IPS-20b (cell line): Measurements from ENCODE around the gene SNAI3.

Experiments
- H3K27ac ChIP-seq: one replicate; pipeline ENCODE4 v1.5.1; 2013; ENCODE audit warnings: low read length
- H3K27me3 ChIP-seq: 2 replicates; pipeline ENCODE4 v1.6.1; 2013; ENCODE audit warnings: mild to moderate bottlenecking, low read length, inconsistent platforms; ENCODE audit not compliant: insufficient read depth
- H3K36me3 ChIP-seq: 2 replicates; pipeline ENCODE4 v1.6.1; 2013; ENCODE audit warnings: low read depth, mild to moderate bottlenecking, inconsistent platforms, low read length, moderate library complexity; ENCODE audit not compliant: insufficient read depth
- H3K4me1 ChIP-seq: 2 replicates; pipeline ENCODE4 v1.6.1; 2013; ENCODE audit warnings: mild to moderate bottlenecking, control low read depth, inconsistent platforms, low read length, moderate library complexity; ENCODE audit not compliant: insufficient read depth
- H3K4me3 ChIP-seq: 2 replicates; pipeline ENCODE4 v1.5.1; 2013; ENCODE audit warnings: mild to moderate bottlenecking, low read length, inconsistent platforms
- H3K9ac ChIP-seq: 2 replicates; pipeline ENCODE4 v1.6.1; 2013; ENCODE audit warnings: low read depth, mild to moderate bottlenecking, inconsistent platforms, low read length, moderate library complexity
- H3K9me3 ChIP-seq: 2 replicates; pipeline ENCODE4 v1.6.1; 2013; ENCODE audit warnings: mild to moderate bottlenecking, low read depth, low read length, inconsistent platforms; ENCODE audit not compliant: insufficient read depth

The SNAI3 gene

GRCh38 chr16:88691924-88692560 is 5.7 kb upstream of the SNAI3 start:
- Histone ChIP-seq H3K36me3 (no peaks in the 10 kb centered on the region), H3K9ac (no peak overlapping the region), H3K4me3 (no peak overlapping the region), H3K27ac (no peak overlapping the region), H3K9me3 (no peaks in the 10 kb centered on the region), H3K27me3 (peaks cover 23% of the 10 kb centered on the region), H3K4me1 (no peaks in the 10 kb centered on the region)

GRCh38 chr16:88691129-88691813 is 5.0 kb upstream of the SNAI3 start:
- H3K27me3 ChIP-seq: peaks cover 30% of the 10 kb centered on the region
- H3K27ac ChIP-seq: no peak overlapping the region
- no peaks in the 10 kb centered on the region for H3K9me3 ChIP-seq
- no peaks in the 10 kb centered on the region for H3K4me1 ChIP-seq
- no peaks in the 10 kb centered on the region for H3K36me3 ChIP-seq
- H3K4me3 ChIP-seq: no peak overlapping the region
- H3K9ac ChIP-seq: no peak overlapping the region

- H3K4me1 ChIP-seq: peaks cover 1% of the 10 kb centered on the region; the same call in 1 of the 2 replicates
- no peak overlapping the region for H3K4me3 ChIP-seq
- H3K36me3 ChIP-seq: no peaks in the 10 kb centered on the region
- H3K27me3 ChIP-seq: peaks cover 36% of the 10 kb centered on the region
- no peak overlapping the region for H3K27ac ChIP-seq
- no peaks in the 10 kb centered on the region for H3K9me3 ChIP-seq
- H3K9ac ChIP-seq: no peak overlapping the region
These were observed 4.2 kb upstream of the SNAI3 start for GRCh38 chr16:88690341-88691128.

DNA sequence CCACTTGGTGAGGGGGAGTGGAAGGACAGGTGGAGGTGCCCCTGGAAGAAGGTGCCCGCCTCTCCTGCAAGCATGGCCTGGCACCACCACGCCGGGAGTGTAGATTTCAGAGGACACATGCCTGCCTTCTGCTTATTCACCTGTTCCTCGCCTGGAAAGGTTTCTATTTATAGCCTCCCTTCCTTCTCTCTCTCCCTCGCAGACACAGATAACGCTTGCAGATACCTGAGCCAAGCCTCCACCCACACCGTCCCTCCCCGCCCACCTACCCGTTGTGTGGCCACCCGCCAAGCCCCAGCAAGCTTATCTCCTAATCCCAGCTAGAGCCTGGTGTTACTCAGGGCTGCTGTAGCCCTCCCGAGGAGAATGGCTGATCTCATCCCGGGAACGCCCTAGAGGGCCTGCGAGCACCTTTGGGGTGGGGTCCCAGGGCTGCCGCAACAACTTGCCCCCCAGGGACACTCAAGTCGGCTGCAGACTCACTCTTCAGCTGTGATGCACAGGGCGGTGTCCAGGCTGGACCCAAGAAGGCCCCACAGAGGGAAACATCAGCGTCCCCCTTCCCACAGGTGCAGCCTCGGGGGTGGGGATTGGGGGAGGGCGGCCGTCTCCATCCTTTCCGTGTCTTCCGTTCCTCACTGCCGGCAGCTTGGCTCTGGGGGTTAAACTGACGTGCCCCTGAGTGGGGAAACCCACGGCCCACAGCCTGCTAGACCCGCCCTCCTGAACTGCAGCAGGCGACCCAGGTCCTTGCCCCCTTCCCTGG is 1.9 kb upstream of the SNAI3 start:
- H3K9ac ChIP-seq: no peak overlapping the region

DNA sequence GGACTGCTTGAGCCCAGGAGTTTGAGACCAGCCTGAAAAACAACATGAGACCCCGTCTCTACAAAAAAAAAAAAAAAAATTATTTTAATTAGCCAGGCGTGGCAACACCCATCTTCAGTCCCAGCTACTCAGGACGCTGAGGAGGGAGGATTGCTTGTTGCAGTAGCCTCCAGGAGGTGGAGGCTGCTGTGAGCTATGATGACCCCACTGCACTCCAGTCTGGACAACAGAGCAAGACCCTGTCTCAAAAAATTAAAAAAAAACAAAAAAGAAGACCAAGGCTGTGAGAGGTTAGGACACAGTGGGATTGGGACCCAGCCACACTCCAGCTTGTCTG is 1.3 kb upstream of the SNAI3 start:
- no peak overlapping the region for H3K27ac ChIP-seq
- H3K9me3 ChIP-seq: no peaks in the 10 kb centered on the region
- H3K4me1 ChIP-seq: peaks cover 5% of the 10 kb centered on the region; the same call in 1 of the 2 replicates
- H3K27me3 ChIP-seq: peaks cover 54% of the 10 kb centered on the region
- H3K4me3 ChIP-seq: no peak overlapping the region
- no peaks in the 10 kb centered on the region for H3K36me3 ChIP-seq
- H3K9ac ChIP-seq: no peak overlapping the region

More for the DNA sequence above, 1.9 kb upstream of the SNAI3 start:
- H3K27ac ChIP-seq: no peak overlapping the region
- peaks cover 54% of the 10 kb centered on the region for H3K27me3 ChIP-seq
- no peaks in the 10 kb centered on the region for H3K36me3 ChIP-seq
- no peaks in the 10 kb centered on the region for H3K9me3 ChIP-seq
- no peak overlapping the region for H3K4me3 ChIP-seq
- H3K4me1 ChIP-seq: peaks cover 5% of the 10 kb centered on the region; the same call in 1 of the 2 replicates

DNA sequence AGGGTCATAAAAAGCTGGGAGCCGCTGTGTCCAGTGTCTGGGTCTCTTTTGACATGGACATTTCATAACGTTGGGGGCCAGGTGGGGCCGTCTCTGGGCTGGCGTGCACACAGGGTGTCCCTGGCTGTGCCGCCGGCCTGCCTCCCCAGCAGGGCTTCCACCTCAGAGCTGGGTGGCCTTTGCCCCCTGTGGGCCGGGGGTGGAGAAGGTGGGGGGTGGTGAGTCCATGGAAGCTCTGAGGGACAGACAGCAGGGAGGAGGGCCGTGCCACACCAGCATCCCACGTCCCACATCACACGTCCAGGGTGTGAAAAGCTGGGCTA is 908 bp upstream of the SNAI3 start:
- Histone ChIP-seq H3K36me3 (no peaks in the 10 kb centered on the region), H3K9me3 (no peaks in the 10 kb centered on the region), H3K4me3 (no peak overlapping the region; the same call in 1 of the 2 replicates), H3K27me3 (peaks cover 54% of the 10 kb centered on the region), H3K4me1 (peaks cover 5% of the 10 kb centered on the region; the same call in 1 of the 2 replicates), H3K9ac (no peak overlapping the region), H3K27ac (no peak overlapping the region)

DNA sequence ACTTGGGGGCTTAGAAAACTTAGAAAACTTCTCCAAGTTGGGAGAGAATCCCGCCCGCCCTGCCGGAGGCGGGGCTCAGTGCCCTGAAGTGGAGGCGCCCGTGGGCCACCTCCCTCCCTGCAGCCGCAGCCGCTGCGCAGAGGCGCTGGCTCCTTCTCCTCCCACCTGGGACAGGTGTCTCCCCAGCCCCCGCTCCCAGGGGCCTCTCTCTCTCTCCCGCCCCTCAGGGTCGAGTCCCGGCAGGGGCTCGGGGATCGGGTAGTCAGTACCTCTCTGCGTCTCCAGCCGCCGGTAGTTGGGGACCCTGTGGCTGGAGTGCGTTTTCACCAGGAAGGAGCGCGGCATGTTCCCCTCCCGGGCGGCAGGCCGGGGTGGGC is 257 bp downstream of the SNAI3 start:
- no peak overlapping the region for H3K27ac ChIP-seq
- H3K9me3 ChIP-seq: no peaks in the 10 kb centered on the region
- H3K27me3 ChIP-seq: peaks cover 54% of the 10 kb centered on the region
- H3K36me3 ChIP-seq: no peaks in the 10 kb centered on the region
- H3K4me1 ChIP-seq: peaks cover 5% of the 10 kb centered on the region; the same call in 1 of the 2 replicates
- H3K4me3 ChIP-seq: peak overlapping the region; percentile 80
- peak overlapping the region; percentile 59; the same call in 1 of the 2 replicates for H3K9ac ChIP-seq

- no peaks in the 10 kb centered on the region for H3K9me3 ChIP-seq
- H3K9ac ChIP-seq: peak overlapping the region; percentile 59; the same call in 1 of the 2 replicates
- no peaks in the 10 kb centered on the region for H3K36me3 ChIP-seq
- H3K27ac ChIP-seq: no peak overlapping the region
- peak overlapping the region; percentile 80 for H3K4me3 ChIP-seq
- H3K4me1 ChIP-seq: peaks cover 5% of the 10 kb centered on the region; the same call in 1 of the 2 replicates
- H3K27me3 ChIP-seq: peaks cover 54% of the 10 kb centered on the region
These were observed 898 bp downstream of the SNAI3 start for GRCh38 chr16:88685156-88686061.

- H3K27me3 ChIP-seq: peaks cover 54% of the 10 kb centered on the region
- H3K9me3 ChIP-seq: no peaks in the 10 kb centered on the region
- H3K27ac ChIP-seq: no peak overlapping the region
- no peaks in the 10 kb centered on the region for H3K36me3 ChIP-seq
- H3K4me3 ChIP-seq: peak overlapping the region; percentile 80; the same call in 1 of the 2 replicates
- no peak overlapping the region for H3K9ac ChIP-seq
- peaks cover 5% of the 10 kb centered on the region; the same call in 1 of the 2 replicates for H3K4me1 ChIP-seq
These were observed 1.6 kb downstream of the SNAI3 start for GRCh38 chr16:88684569-88685155.

DNA sequence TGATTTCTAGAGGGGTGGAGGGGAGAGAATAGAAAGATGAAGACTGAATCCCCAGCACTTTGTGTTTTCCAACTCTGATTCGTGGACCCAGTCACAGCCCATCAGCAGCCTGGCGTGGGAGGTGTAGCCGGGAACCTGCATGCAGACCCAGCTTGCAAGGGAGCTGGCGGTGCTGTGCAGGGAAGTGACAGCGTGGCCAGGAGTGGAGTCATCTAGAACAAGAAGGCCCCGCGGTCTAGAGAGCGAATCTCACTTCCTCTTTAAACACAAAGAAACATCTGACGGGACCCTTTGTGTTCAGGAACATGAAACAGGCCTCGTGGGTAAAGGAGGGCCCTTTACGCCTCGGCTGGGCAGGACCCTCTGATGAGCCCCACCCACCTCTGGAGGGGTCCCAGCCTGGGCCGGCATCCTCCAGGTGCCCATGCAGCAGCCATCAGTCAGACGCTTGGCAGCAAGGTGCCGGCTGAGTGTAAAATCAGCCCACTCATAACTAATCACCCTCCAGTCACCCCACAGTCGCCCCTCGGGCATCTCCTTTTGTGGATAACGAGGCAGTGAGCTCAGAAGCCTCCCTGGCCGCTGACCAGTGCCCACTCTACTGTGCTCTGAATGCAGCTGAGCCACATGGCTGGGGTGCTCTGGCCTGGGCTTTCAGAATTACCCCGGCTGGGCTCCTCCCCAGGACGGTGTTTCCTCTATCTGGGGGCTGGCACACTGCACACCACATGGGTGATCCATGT is 4.4 kb downstream of the SNAI3 start:
- Histone ChIP-seq H3K4me1 (peaks cover 5% of the 10 kb centered on the region; the same call in 1 of the 2 replicates), H3K9ac (no peak overlapping the region)

More for the DNA sequence above, 4.4 kb downstream of the SNAI3 start:
- no peak overlapping the region for H3K27ac ChIP-seq
- H3K4me3 ChIP-seq: no peak overlapping the region
- no peaks in the 10 kb centered on the region for H3K9me3 ChIP-seq
- H3K36me3 ChIP-seq: no peaks in the 10 kb centered on the region
- H3K27me3 ChIP-seq: peaks cover 29% of the 10 kb centered on the region
